Stimulated activated CD4-positive, alpha-beta T cell treated with anti-CD3 and anti-CD28 coated beads, TNF-alpha, amount 100 ng/mL, for 1 hour (primary cell): Measurements from ENCODE around the gene SLC6A3.
"Not testable (repeated sequence)": the region's sequence is repeated elsewhere in the genome, so short reads cannot be mapped to it uniquely, and the experiment has no call there.

Experiments
- DNase-seq, 3 donors: peaks; one replicate each; pipeline ENCODE4 v3.0.0-alpha.2; 2020; ENCODE audit warnings: low read depth in 3 of 3, low spot score in 1 of 3

Gene SLC6A3

DNA sequence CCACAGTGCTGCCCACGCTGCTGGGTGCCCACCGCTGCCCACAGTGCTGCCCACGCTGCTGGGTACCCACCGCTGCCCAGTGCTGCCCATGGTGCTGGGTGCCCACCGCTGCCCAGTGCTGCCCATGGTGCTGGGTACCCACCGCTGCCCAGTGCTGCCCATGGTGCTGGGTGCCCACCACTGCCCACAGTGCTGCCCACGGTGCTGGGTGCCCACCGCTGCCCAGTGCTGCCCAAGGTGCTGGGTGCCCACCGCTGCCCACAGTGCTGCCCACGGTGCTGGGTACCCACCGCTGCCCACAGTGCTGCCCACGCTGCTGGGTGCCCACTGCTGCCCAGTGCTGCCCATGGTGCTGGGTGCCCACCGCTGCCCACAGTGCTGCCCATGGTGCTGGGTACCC is 22.7 kb downstream of the SLC6A3 start:
- not testable (repeated sequence) for DNase-seq

DNA sequence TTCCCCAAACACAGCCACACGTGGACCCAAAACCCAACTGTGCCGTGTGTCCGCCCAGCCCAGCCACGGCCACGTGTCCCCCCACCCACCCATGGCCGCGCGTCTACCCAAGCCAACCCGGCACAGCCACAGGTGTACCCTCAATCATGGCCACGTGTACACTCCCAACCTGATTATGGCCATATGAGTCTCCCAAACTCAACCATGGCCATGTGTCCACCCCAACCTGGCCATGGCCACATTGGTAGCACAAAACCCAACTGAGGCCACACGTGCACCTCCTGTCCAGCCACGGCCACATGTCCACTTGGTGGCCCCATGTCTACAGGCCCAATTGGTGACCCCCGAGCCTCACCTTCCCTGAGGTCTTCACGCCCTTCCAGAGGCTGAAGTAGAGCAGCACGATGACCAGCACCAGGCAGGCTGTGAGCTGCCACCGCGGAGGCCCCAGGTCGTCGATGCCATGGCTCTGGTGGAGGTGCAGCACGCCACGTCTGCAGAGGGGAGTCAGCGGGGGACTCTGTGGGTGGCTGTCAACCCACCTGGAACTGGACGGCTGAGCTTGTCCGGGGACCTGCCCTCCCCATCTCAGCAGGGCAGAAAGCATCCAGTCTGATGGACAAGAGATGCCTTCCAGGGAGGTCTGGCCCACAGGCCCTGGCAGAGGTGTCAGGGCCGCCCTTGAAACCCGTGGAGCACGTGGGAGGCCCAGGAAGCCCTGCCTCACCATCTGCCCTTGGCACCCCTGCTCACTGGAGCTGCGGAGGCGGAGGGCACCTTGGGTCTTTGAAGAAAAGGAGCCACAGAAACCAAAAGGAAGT is 23.5 kb downstream of the SLC6A3 start:
- DNase-seq, result no peak

DNA sequence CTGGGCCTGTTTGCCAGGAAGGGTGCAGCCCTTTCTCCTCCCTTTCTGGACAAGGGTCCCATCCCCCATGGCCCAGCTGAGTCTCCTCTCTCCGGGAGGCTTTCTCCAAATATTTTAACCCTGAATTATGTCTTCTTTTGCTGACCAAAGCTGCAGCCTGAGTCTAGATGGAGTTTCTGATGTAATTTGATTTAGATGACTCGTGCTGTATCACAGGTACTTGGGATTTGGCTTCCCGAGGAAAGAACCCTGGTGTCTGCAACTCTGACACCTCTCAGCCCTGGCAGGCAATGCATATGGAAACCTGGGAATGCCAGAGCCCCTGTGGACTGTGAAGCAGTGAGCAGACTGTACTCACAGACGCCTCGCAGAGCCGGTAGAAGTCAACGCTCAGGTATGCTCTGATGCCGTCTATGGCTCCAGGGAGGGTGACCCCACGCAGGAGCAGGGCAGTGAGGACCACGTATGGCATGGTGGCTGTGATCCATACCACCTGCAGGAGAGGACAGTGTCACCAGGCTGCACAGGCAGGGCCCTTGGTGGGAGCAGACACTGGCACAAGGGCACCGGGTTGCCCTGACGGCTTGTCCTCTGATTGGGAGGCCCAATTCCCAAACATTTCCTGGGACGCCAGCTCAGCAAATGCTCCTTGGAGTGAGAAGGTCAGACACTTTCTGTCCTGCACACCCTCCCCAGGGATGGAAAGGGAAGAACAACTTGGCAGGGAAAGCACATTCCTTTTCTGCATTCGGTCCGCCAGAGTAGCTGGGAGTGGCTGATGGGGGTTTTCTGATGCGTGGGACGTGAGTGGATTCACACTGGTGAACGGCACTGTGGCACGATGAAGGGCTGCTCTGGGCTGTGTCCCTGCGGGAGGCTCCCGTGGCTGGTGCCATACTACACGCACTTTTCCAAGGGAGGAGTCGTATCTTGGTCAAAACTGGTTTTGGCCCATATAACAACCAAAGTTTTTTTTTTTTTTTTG is 24.7 kb downstream of the SLC6A3 start:
- no peak for DNase-seq

DNA sequence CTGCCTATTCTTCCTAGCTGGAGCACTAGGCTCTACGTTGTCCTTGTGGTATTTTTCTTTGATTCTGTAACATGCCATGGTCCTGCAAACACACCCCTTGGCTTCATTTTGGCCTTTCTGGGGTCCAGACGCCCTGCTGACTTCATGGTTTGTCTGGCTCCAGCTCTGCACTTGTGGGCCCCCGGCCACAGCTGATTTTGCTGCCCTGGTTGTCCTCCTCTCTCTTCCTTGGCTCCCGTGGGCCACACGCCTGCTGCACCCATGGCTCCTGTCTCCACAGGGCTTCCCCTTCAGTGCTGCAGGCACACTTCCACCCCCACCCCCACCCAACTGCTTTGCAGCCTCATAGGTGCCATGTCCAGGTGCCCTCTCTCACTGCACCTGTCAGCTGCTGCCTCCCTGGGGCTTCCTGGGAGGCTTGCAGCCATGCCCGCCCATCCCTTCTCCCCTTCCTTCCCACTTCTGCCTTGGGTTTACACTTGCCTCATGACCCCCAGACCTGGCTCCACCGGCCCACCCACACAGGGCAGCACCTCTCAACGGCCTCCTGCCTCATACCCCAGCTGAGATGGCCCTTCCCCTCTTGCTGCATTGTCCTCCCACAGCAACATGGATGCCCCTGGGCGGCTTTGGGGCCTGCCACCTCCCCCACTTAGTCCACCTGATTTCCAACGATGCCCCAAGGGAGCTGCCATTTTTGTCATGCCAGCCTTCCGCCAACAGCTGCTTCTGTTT is 25.6 kb downstream of the SLC6A3 start:
- DNase-seq, result no peak

DNA sequence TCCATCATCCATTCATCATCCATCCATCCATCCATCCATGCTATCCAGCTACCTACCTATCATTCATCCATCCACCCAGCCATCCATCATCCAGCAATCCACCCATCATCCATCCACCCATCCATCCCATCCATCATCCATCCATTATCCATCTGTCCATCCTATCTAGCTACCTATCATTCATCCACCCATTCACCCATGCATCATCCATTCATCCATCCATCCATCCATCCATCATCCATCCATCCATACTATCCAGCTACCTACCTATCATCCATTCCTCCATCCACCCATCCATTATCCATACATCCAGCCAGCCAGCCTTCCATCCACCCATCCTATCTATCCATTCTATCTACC is 26.3 kb downstream of the SLC6A3 start:
- no peak for DNase-seq

DNA sequence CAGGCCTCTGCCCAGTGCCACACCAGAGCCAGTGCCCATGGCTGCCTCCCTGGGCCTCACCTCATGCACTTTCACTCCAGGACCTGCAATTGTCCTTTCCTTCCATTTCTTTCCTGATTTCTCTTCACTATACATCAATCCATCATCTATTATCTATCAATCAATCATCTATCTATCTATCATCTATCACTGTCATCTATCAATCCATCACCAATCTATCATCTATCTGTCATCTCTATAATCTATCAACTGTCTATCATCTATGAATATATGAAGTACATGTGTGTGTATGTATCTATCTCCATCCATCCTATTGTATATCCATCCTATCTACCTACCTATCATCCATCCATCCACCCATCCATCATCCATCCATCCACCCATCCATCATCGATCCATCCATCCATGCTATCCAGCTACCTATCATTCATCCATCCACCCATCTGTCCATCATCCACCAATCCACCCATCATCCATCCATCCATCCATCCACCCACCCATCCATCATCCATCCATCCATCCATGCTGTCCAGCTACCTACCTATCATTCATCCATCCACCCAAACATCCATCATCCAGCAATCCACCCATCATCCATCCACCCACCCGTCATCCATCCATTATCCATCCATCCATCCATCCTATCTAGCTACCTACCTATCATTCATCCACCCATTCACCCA is 26.9 kb downstream of the SLC6A3 start:
- no peak for DNase-seq

DNA sequence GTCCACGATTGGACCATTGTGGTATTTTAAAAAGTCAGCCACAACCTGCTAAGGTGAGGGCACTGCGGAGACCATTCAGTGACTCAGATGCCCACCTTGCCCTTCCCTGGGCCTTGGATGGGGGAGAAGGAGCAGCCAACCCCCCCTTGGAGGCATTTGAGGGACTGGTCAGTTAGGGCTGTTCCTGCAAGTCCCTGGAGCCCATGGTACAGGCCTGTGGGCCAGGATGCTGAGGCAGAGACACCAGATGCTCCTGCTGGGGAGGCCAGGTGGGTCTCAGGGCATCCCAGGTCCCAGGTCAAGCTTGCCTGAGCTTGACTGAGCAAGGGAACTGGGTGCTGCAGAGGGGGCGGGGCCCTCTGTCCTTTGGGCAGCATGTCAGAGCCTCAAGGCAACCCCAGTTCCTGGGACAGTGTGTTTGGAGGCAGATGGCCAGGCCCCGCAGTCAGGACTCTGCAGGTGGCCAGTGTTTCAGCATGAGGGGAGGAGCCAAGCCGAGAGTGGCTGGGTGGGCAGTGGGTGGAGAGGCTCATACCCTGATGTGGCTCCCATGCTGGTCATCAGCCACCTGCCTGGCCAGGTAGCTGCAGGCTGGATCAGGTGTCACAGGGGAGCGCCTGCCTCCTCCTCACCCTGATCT is 27.5 kb downstream of the SLC6A3 start:
- no peak for DNase-seq

DNA sequence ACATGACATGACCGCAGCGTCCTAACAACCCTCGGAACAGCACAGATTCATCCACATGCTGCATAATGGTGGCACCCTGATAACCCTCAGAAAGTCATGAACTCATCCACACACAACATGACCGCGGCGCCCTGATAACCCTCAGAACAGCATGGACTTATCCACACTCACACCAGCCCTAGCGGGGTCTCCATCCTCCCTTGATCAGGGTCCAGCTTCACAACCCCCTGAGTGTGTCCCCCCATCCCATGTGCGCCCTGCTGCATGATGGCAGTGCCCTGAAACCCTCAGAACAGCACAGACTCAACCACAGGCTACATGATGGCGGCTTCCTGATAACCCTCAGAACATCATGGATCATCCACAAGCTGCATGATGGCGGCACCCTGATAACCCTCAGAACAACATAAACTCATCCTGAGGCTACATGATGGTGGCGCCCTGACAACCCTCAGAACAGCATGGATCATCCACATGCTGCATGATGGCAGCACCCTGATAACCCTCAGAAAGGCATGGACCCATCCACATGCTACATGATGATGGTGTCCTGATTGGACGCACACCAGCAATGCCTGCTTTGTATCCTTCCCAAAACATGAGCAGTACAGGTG is 28.3 kb downstream of the SLC6A3 start:
- DNase-seq, result no peak

DNA sequence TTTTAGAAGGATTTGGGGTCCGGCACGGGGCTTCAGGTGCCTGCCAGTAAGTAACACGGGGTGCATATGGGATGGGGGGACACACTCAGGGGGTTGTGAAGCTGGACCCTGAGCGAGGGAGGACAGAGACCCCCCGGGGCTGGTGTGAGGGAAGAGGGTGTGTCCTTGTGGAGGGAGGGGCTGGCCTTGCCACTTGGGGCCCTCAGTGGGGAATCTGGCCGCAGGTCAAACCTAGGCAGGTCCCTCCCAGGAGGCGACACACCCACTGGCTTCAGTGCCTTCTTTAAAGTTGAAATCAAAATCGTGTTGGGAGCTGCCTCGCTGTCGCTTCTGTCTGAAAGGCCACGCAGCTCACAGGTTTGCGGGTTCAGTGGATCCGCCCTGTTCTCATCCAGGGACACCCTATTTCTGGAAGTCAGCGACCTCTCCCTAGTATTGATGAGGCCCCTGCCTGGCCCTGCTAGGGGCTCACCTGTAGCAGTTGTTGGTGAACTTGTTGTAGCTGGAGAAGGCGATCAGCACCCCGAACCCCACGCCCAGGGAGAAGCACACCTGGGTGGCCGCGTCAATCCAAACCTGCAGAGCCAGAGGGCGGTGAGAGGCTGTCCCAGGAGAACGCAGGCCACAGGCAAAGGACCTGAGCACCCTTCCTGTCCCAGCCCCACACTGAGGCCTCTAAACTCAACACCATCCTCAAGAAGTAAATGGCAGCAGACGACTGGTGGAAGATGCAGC is 29.4 kb downstream of the SLC6A3 start:
- DNase-seq, result no peak

DNA sequence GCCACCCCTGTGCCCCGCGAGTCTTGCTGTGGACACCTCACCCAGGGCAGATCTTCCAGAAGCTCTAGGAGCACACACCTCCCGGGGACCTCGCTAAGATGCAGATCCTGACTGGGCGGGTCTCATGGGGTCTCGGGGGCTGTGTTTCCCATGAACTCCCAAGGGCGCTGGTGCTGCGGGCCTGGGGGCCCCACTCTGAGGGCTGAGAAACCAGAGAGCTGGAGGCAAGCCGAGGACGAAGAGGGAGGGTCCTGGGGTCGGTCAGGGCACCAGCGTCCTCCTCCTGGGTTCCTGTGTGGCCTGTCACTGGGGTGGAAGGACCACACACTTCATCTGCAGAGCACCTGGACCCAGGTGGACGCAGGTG is 30.2 kb downstream of the SLC6A3 start:
- no peak for DNase-seq

DNA sequence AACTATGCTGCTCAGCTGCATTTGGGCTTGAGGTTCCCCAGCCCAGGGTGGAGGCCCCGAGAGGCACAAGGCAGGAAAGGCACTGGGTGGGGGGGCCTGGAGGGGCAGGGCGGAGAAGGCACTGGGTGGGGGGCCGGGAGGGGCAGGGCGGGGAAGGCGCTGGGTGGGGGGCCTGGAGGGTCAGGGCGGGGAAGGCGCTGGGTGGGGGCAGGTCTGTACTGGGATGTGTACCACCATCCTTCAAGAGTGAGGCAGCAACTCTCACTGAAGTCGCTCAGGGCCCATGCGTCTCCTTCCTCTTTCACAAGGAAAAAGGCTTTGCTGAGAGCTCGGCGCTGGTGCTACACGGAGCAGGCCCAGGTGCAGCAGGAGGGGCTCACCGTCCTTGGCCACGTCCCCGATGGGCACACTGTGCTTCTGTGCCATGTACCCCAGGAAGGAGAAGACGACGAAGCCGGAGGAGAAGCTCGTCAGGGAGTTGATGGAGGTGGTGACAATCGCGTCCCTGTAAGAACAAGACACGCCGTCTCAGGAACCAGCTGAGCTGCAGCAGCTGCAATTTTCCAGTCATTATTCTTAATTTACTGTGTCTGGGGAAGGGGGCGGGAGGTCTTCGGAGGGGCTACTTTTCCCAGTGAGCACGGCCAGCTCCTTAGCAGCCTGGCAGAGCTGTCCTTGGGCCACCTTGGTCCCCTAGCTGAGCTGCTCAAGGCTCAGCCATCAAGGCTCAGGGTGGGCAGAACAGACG is 30.8 kb downstream of the SLC6A3 start:
- no peak for DNase-seq

DNA sequence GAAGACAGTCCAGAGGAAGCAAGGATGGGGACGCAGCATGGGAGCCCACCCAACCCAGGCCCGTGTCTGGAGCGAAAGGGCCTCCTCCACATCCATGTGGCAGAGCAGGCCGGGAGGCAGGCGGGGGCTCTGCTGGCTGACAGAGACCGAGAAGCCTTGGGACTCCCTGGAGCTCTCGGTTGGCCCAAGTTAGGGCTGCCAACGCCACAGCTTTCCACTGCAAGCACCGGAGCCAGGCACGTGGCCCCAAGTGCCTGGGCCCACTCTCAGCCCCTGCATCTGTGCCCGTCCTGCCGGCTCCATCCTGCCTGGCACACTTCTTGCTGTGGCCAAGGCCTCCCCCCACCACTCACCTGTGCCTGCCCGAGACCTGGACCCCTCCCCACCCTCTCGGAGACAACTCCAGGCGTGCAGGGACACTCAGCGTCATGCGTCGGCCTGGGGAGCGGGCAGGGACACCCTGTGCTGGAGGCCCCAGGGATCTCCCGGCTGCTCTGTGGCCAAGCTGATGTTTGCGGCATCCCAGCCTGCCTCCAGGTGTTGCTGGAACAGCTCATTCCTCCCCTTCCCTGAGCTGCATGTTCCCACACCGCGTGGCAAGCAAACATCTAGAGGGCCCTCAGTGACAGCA is 31.5 kb downstream of the SLC6A3 start:
- DNase-seq, result no peak

DNA sequence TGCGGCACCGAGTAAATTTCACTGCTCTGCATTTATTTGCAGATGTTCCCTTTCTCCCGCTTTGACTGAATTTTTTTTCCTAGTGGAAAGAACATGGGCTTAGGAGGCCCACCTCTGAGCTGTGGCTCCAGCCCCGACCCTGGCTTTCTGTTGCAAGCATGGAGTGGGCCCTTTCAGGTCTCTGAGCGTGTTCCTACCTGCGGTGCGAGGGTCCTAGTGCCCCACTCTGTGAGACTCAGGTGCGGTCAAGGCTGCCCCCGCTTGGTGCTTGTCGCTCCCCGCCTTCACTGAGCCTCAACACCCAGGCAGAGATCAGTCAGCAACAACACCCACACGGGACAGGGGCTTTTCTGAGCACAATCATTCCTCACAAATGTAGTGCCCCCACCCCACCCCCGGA is 32.0 kb downstream of the SLC6A3 start:
- DNase-seq, result no peak

DNA sequence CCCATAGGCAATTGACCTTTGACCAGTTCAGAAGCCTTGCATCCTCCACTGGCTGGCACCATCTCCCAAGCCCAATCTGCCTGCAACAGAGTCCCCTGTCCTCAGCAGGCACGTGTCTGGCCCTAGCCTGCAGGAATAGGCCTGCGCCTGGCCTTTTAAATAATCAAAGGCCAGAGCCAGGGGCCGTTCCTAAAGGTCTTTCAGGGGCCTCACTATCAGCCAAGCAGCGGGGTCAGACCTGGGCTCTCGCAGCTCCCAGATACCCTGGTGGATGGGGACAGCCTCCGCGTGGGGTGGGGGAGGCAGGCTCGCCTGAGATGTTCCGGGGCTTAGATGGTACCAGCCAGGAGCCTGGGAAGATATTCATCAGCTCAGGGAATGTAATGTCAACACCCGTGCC is 32.6 kb downstream of the SLC6A3 start:
- no peak for DNase-seq

DNA sequence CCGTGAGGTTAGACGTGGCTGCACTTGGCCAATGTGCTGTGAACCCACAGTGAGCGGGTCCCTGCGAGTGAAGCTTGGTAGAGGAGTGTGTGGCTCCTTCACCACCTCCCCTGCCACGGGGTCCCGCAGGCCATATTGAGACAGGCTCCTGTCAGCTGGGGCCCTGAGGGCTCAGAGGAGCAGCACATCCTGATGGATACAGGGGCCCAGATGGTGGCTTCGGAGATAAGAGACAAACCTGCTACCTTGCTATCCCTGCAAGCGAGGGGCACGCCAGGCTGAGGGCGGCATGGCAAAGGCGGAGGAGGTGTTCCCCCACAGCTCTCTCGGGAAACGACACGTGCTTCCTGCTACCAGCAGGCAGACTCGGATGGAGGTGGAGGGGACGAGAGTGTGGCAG is 33.1 kb downstream of the SLC6A3 start:
- DNase-seq, result no peak

DNA sequence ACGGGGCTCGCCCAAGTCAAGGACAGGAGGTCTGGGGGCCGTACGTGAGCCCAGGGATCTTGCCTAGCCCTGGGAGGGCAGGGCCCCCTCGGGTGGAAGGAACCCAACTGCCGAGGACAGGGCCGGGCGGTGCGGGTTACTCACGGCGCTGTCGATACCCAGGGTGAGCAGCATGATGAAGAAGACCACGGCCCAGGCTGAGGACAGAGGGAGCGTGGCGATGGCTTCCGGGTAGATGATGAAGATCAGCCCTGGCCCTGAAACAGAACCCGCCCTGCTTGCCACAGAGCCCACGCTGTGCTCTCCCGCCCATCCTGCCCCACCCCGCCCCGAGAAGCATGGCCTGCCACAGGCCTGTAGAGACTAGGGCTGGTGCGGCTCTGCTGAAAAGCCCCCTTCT is 34.1 kb downstream of the SLC6A3 start:
- DNase-seq, result no peak

DNA sequence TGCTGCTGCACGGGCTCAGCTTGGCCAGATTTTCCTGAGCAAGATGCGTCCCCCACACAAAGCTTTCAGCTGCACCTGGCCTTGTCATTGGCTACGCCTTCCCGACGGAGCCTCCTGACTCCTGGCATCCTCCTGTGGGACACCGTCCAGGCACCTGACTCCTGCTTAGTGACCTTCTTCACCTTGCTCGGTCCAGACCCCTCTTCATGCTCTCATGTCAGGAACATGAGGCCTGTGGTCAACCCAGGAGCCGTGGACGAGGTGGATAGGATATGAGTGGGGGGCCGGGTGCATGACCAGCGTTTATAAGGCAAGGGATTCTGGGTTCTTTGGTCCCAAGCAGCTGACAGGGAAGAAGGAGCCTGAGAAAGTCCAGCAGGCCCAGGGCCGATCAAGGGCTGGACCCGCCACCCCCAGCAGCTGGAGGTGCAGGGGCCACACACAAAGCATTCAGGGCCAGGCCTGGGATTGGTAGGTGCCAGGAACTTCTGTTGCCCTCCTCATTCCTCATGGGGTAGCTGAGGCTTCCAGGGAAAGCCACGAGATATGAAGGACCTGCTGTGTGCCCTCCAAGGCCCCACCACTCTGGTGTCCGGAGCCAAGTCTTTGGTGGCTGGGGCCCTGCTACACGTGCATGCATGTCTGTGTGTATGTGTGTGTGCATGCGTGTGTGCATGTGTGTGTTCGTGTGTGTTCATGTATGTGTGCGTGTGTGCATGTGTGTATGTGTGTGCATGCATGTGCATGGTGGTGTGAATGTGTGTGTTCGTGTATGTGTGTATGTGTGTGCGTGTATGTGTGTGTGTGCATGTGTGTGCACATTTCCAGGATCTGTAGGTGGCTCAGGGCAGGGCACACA is 34.9 kb downstream of the SLC6A3 start:
- DNase-seq, result no peak
